HPDE6-E6E7 (cell line): ENCODE measurements around the gene C10orf105.

Source experiments
- DNase-seq: peaks from one replicate; pipeline ENCODE4 v3.0.0; 2011; ENCODE audit warnings: missing footprints; ENCODE audit errors: extremely low spot score

C10orf105 gene

DNA sequence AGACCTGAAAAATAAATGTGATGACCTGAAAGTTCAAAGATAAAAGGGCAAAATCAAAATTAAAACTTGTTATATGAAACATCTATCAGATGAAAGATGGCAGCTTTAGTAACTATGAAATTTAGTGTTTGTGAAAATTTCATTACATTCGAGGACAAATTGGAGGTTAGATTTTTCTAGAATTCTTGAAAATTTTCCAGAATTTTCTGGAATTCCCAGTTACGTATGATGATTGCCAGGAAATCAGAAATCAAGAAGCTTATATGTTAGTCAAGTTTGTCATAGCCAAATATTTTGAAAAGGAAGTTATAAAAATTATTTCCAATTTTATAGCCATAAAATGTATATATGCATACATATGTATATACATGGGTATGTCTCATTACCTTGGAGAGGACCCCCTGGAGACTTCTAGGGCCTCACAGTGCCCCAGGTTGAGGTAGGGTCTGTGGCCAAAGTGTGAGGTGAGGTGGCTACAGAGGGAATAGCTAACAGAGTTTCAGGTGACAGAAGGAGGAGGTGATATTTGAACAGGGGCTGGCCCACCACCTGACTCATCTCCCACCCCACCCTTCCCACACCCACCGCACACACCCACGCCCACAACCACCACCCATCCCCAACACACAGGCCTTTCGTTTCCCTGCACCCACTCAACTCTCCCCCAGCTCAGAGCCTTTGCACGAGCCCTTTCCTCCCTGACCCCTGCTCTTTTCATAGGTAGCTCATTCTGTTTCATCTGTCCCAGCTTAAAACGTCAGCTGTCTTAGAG, 21.5 kb downstream of the C10orf105 start:
- no peak for DNase-seq

- peak; percentile 57 for DNase-seq
Observed at GRCh38 chr10:71696628-71697326, 22.8 kb downstream of the C10orf105 start.

DNA sequence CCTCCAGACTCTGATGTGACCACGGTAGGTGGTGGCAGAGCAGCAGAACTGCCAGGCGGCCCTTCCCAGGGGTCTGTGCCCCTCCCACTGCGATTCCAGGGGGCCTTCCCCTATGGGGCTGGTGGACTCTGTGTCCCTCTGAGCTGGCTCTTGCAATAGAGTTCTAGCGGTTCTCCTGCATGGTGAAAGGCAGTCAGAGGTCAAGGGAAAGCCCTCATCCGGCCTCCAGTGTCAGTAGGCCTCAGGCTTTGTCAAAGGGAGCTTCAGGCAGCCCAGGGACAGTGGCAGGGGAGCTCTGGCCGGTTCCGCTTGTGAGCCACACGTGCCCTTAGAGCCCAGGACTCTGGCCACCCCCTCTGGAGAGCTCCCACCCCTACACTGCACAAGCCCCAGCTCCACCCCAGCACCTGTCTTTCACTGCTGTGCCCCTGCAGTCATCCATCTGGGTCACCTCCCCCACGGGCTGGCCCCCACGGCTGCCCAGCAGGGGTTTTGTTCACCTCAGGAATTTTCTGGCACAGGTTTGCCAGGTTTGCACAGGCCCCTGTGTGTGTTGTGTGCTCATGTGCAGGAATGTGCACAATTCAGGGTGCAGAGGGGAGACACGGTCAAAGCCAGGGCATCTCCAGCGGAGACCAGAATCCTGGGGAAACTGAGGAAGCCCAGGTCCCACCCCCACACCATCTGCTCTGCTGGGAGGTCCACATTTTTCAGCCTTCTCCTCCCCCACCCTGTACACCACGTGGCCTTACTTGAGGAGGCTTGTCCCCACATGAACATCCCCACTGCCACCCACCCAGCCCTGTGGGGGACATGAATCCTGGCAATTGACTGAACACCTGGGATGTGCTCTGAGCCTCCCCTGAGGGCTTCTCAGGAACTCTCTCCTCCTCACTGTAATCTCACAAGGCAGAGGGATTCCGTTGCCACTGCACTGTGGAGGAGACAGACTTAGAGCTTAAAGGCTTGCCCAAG, 23.8 kb downstream of the C10orf105 start:
- DNase-seq, result no peak

DNA sequence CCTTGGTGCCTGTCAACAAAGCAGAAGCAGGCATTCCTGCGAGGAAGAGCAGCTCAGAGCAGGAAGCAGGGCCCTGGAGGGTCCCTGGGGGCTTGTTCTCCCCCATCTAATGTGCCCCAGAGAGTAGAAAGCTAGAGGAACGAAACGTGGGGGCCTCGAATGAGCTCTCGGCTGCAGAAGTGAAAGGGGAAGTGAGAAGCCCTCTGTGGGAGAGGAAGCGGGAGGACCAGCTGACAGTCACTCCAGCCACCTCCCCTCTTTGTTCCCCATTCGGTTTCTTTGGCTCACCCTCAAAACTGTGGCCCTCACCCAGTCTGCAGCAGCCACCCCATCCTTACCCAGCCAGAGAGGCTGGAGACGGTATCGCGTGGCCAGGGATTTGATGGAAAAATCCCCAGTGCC, 25.0 kb downstream of the C10orf105 start:
- DNase-seq, result no peak

GRCh38 chr10:71694039-71694501, 25.5 kb downstream of the C10orf105 start:
- no peak for DNase-seq

DNA sequence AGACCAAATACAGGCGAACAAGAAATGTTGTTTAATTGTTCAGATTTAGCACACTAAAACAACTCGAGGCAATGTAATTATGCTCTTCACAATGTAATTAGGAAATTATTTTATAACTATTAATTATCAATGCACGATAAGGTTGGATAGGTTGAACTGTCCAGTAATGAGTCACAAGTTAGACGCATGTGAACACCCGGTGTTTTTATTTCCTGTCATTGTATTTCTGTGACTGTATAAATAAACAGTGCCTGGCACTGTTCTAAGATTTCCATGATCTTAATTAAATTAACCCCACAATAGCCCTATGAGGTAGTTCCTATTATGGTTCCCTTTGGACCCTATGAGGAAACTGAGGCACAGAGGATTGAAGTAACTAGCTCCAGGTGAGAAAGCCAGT, 26.2 kb downstream of the C10orf105 start:
- no peak for DNase-seq

DNA sequence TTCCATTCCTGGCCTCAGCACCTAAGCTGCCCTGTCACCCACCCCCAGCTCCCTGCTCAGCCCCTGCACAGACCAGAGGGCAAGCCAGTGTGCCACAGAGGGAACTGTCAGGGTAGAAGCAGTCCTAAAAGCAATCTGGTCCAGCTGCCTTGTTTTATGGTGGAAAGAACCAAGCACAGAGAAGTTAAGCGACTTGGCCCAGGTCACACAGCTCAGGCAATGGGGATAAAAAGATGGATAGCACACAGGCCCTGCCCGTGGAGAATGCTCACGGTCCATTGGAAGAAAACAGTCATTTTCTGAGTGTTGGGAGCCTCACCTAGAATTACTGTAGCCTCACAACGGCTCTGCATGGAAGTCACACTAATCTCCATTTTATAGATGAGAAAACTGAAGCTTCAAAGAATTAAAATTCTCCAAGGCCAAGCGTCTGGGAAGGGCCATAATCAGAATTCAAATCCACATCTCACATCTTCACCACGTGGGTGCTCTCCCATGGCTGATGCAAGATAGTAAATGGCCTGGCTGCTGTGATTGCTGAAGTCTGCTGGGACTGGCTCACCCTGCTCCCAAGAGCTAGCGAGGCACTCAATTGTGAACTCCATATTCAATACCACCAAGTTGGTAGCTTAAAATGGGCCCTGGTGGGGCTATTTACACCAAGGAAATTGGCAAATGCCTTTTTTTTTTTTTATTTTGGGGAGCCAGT, 26.8 kb downstream of the C10orf105 start:
- no peak for DNase-seq

DNA sequence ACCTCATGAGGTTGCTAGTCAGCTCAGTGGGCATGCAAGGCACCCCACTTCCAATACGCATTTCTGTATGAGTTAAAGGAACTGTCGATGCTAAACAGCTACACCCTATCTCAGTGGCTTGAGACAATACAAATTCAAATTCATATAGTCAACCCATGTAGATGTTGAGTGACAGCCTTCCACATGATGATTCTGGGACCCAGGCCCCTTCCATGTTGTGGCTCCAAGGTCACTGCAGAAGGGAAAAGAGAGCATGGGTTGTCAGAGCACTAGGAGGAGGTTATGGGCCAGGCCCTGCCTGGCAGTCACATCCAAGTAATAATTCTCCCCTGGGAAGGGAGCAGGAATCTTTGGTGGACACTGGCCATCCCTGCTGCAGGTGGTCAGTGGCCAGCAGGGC, 28.2 kb downstream of the C10orf105 start:
- no peak for DNase-seq

DNA sequence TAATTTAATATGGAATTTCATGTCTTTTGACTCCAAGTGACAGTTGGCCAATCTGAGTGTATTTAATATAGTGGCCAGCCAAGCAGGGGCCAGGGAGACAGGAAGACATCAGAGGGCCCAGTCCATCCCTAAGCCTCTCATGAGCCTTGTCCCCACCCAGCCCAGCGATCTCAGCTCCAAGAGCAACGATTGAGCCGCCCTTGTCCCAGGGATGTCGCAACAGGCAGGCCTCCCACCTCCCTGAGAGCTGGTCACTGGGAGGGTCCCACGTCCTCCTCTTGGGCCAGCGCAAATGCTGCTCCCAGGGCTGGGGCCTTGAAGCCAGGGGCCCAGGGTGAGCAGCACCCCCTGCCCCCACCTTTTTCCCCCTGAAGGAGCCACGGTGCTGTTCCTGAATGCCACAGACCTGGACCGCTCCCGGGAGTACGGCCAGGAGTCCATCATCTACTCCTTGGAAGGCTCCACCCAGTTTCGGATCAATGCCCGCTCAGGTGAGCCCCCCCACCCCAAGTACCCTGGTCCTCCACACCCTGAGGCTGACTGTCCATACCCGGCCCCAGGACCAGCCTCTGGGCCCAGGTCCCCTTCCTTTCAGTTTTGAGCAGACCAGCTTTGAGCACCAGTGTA, 29.4 kb downstream of the C10orf105 start:
- DNase-seq, result no peak

GRCh38 chr10:71688256-71688655, 31.3 kb downstream of the C10orf105 start:
- no peak for DNase-seq

DNA sequence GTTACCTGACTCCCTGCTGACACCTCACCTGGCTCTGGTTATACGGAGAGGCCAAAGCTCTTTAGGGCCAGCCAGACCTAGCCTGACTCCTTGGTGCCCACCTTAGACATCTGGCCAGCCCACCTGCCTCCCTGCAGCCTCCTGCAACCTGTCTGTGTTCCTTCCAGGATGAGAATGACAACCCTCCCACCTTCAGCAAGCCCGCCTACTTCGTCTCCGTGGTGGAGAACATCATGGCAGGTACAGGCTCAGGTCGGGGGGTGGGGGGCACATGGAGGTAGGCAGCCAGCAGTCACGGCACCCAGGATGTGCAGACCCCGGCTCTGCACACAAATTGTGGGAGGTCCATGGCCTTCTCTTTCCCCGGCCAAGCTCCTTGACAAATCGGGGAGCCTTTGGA, 32.1 kb downstream of the C10orf105 start:
- no peak for DNase-seq

- no peak for DNase-seq
Observed at GRCh38 chr10:71687077-71687476, 32.5 kb downstream of the C10orf105 start.

GRCh38 chr10:71685554-71686232, 33.9 kb downstream of the C10orf105 start:
- no peak for DNase-seq

- no peak for DNase-seq
Observed at GRCh38 chr10:71684356-71685173, 35.0 kb downstream of the C10orf105 start.

DNA sequence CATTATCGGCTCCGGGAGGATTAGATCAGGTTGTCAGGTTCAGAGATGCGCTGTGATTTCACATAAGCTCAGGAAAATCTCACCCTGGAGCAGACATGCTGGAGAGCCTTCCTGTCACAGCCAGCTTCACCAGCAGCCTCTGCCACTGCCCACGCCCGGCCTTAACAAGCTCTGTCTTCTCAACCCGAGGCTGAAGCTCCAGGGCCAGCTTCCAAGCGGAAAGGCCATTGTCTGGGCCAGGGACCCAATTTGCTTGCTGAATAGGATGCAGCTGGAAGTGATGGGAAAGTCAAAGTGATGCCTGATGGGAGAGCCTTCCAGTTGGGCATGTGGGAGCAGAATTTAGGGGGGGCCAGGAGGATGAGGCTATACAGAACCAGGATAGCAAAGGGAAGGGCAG, 36.3 kb downstream of the C10orf105 start:
- no peak for DNase-seq

DNA sequence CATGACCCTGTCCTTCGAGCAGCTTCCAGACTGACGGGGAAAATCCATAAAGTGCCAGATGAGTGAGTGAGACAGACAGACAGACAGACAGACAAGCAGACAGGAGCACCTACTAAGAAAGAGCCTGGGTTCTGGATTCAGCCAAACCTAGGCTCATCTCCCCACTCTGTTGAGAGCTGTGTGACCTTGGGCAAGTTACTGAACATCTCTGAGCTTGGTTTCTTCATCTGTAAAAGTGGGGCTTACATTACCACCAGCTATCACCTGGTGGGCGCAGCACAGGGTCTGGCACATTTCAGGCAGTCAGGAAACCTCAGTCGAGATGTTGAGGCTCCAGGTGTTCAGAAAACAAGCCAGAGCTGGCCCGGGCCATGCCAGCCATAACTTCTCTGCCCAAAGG, 37.6 kb downstream of the C10orf105 start:
- no peak for DNase-seq

GRCh38 chr10:71679425-71679824, 40.2 kb downstream of the C10orf105 start:
- no peak for DNase-seq

DNA sequence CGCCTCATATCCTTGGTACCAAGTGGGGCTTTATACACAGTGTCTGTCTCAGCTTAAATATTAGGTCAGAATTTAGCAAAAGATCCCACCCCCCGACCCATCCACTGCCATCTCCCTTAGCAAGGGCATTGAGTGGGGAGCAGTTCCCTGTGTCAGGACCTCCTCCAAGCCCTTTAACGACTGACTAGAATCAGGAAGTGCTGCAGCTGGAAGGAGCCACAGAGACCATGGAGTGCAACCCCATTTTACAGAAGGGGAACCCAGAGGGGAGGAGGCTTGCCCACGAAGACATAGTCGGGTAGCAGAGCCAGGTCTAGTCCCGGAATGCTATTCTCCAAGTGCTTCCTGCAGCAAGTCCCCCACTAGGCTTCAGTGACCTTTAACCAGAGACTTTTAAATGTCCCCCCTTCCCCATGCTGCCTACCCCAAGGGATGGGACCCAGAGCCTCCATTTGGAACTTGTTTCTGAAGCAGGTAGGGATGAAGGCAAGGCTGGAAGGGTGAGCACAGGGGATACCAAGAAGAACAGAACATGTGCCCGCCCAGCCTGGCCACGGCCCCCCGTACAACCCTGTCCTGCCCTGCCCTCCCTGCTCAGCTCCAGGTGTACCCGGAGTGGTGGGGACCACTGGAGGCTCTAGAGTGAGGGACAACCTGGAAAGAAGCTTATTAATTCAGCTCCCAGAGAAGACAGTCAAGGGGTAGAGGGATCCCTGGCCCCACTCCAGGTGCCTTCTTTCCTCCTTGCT, 41.3 kb downstream of the C10orf105 start:
- DNase-seq, result no peak

DNA sequence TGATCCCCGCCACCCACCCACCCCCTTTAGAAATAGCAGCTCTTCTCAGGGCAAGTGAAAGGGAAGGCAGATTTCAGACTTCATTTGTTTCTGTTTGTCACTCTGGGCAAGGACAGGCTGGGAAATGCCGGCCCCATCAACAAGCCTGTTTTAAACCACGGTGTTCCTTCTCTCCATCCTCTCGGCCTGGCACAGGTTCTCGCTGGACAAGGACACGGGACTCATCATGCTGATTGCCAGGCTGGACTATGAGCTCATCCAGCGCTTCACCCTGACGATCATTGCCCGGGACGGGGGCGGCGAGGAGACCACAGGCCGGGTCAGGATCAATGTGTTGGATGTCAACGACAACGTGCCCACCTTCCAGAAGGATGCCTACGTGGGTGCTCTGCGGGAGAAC, 42.3 kb downstream of the C10orf105 start:
- no peak for DNase-seq
